CD4-positive, alpha-beta T cell (primary cell): Measurements from ENCODE around the gene NUAK1. TPM values are rescaled to one million over a fixed set of nuclear protein-coding genes. Genes with fewer than 3 reads are reported as not detected.

Experiments used
- ATAC-seq: fragments of 200-7000 bp; cut with Tn5 transposase; one replicate; pipeline ENCODE4 v1.10.0; 2022; ENCODE audit warnings: mild to moderate bottlenecking; ENCODE audit not compliant: poor library complexity
- CTCF ChIA-PET: fragments of 350-600 bp; sonication (Branson Sonifier 250); formaldehyde crosslinking; loops from one replicate; lab custom pipeline; 2021; ENCODE audit warnings: antibody characterized with exemption, inconsistent platforms; lab: Charles Lee
- POLR2A ChIA-PET: fragments of 350-600 bp; sonication (Branson Sonifier 250); formaldehyde crosslinking; loops from one replicate; lab custom pipeline; 2021; ENCODE audit warnings: antibody characterized with exemption, inconsistent platforms; lab: Charles Lee
- DNase-seq, 14 experiments: peaks; one replicate each; pipeline ENCODE4 v3.0.0-alpha.2; 2013 to 2020; ENCODE audit warnings: mixed read lengths in 2 of 14
- H3K27ac ChIP-seq, 2 donors: one replicate each; pipeline versions ENCODE4 v1.5.1 to v1.7.0; 2013; ENCODE audit warnings: low read length in 2 of 2, low read depth in 1 of 2, mild to moderate bottlenecking in 1 of 2
- H3K27me3 ChIP-seq, 2 experiments: 1 replicate in 1 of 2; 2 replicates in 1 of 2; pipeline versions ENCODE4 v1.6.1 to v1.7.0; 2013; ENCODE audit warnings: low read length in 2 of 2, control low read depth in 1 of 2, mild to moderate bottlenecking in 1 of 2, moderate library complexity in 1 of 2; ENCODE audit not compliant: insufficient read depth in 2 of 2, control insufficient read depth in 1 of 2
- H3K36me3 ChIP-seq: one replicate; pipeline ENCODE4 v1.6.1; 2013; ENCODE audit warnings: low read length, control low read depth; ENCODE audit not compliant: insufficient read depth
- H3K4me1 ChIP-seq: one replicate; pipeline ENCODE4 v1.6.1; 2013; ENCODE audit warnings: low read length, control low read depth; ENCODE audit not compliant: insufficient read depth
- H3K4me3 ChIP-seq: one replicate; pipeline ENCODE4 v1.5.1; 2013; ENCODE audit warnings: mild to moderate bottlenecking, low read length, moderate library complexity
- H3K9me3 ChIP-seq, 2 experiments: 1 replicate in 1 of 2; 2 replicates in 1 of 2; pipeline versions ENCODE4 v1.6.1 to v1.7.0; 2013; ENCODE audit warnings: low read length in 2 of 2, mild to moderate bottlenecking in 2 of 2, control low read depth in 1 of 2, moderate library complexity in 1 of 2; ENCODE audit not compliant: control insufficient read depth in 1 of 2, insufficient read depth in 1 of 2
- H3K27ac Mint-ChIP-seq: one replicate; pipeline ENCODE4 v1.8.0; 2020; ENCODE audit warnings: mixed read lengths
- H3K27me3 Mint-ChIP-seq: one replicate; pipeline ENCODE4 v1.8.0; 2021; ENCODE audit warnings: mixed read lengths
- H3K36me3 Mint-ChIP-seq: one replicate; pipeline ENCODE4 v1.8.0; 2021; ENCODE audit warnings: low read depth, mixed read lengths
- H3K4me1 Mint-ChIP-seq: one replicate; pipeline ENCODE4 v1.8.0; 2021; ENCODE audit warnings: low read depth, mixed read lengths
- H3K4me3 Mint-ChIP-seq: one replicate; pipeline ENCODE4 v1.8.0; 2020; ENCODE audit warnings: mild to moderate bottlenecking, mixed read lengths
- H3K9me3 Mint-ChIP-seq: one replicate; pipeline ENCODE4 v1.8.0; 2020; ENCODE audit warnings: mixed read lengths
- intact Hi-C, 2 experiments: fragments of 100-400 bp; cut with DNase I in 1 of 2; cut with micrococcal nuclease in 1 of 2; formaldehyde crosslinking; loops; one replicate each; pipeline versions ENCODE4 v1.15.1 to v1.9.0; 2023 to 2025; cut with DNase I, micrococcal nuclease
- total RNA-seq, 174 experiments: library from RNA in 2 of 174; stranded (reverse) in 2 of 174; gene quantifications; one replicate each; pipeline ENCODE4 v1.2.3 and lab custom pipeline; 2021 to 2026
- TF ChIP-seq, protein P1 (sequence below): fragments of 200-600 bp; IDR thresholded peaks from one replicate; pipeline ENCODE4 v1.8.0; 2022; ENCODE audit warnings: antibody characterized with exemption, mild to moderate bottlenecking

Gene NUAK1
- total RNA-seq, 2 experiments from 2014 or later = 0.16 TPM; not detected in 1

- no peaks in the 10 kb centered on the region for H3K36me3 Mint-ChIP-seq
- H3K4me3 ChIP-seq = no peak overlapping the region
- H3K4me3 Mint-ChIP-seq = no peak overlapping the region
- no peaks in the 10 kb centered on the region for H3K4me1 Mint-ChIP-seq
- H3K9me3 ChIP-seq = no peaks in the 10 kb centered on the region
- H3K27ac Mint-ChIP-seq = no peak overlapping the region
- H3K9me3 Mint-ChIP-seq = no peaks in the 10 kb centered on the region
- TF ChIP-seq, protein P1, sequence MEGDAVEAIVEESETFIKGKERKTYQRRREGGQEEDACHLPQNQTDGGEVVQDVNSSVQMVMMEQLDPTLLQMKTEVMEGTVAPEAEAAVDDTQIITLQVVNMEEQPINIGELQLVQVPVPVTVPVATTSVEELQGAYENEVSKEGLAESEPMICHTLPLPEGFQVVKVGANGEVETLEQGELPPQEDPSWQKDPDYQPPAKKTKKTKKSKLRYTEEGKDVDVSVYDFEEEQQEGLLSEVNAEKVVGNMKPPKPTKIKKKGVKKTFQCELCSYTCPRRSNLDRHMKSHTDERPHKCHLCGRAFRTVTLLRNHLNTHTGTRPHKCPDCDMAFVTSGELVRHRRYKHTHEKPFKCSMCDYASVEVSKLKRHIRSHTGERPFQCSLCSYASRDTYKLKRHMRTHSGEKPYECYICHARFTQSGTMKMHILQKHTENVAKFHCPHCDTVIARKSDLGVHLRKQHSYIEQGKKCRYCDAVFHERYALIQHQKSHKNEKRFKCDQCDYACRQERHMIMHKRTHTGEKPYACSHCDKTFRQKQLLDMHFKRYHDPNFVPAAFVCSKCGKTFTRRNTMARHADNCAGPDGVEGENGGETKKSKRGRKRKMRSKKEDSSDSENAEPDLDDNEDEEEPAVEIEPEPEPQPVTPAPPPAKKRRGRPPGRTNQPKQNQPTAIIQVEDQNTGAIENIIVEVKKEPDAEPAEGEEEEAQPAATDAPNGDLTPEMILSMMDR = no peak
- ATAC-seq = no peak
- no peak overlapping the region for H3K27ac ChIP-seq
- H3K27me3 Mint-ChIP-seq = peaks cover 59% of the 10 kb centered on the region
- H3K36me3 ChIP-seq = no peaks in the 10 kb centered on the region
- H3K27me3 ChIP-seq = peaks cover 6 to 13% of the 10 kb centered on the region in 2 experiments
- POLR2A ChIA-PET = no interaction called here
- DNase-seq = no peak
- no peaks in the 10 kb centered on the region for H3K4me1 ChIP-seq
- CTCF ChIA-PET = no interaction called here
- intact Hi-C loops = no loop called here
These were observed 9.2 kb upstream of the NUAK1 start for GRCh38 chr12:106147956-106148355.

- no peaks in the 10 kb centered on the region for H3K36me3 ChIP-seq
- DNase-seq (no peak), ATAC-seq (no peak)
- POLR2A ChIA-PET = no interaction called here
- TF ChIP-seq, protein P1 = no peak
- intact Hi-C loops = no loop called here
- no peaks in the 10 kb centered on the region for H3K4me1 ChIP-seq
- no peak overlapping the region for H3K27ac ChIP-seq
- CTCF ChIA-PET = no interaction called here
- no peaks in the 10 kb centered on the region for H3K36me3 Mint-ChIP-seq
- H3K27me3 ChIP-seq = peaks cover 6 to 13% of the 10 kb centered on the region in 2 experiments
- no peak overlapping the region for H3K4me3 Mint-ChIP-seq
- H3K9me3 ChIP-seq = no peaks in the 10 kb centered on the region
- peaks cover 69% of the 10 kb centered on the region for H3K27me3 Mint-ChIP-seq
- H3K27ac Mint-ChIP-seq = no peak overlapping the region
- H3K4me1 Mint-ChIP-seq = no peaks in the 10 kb centered on the region
- no peaks in the 10 kb centered on the region for H3K9me3 Mint-ChIP-seq
- H3K4me3 ChIP-seq = no peak overlapping the region
These were observed 8.2 kb upstream of the NUAK1 start for GRCh38 chr12:106146987-106147386.

- TF ChIP-seq, protein P1 = no peak
- Mint-ChIP-seq H3K36me3 (no peaks in the 10 kb centered on the region), H3K4me1 (no peaks in the 10 kb centered on the region), H3K27ac (no peak overlapping the region), H3K4me3 (no peak overlapping the region), H3K9me3 (no peaks in the 10 kb centered on the region), H3K27me3 (peaks cover 75% of the 10 kb centered on the region)
- CTCF ChIA-PET = no interaction called here
- POLR2A ChIA-PET = no interaction called here
- Histone ChIP-seq H3K4me3 (no peak overlapping the region), H3K36me3 (no peaks in the 10 kb centered on the region), H3K4me1 (no peaks in the 10 kb centered on the region), H3K9me3 (no peaks in the 10 kb centered on the region), H3K27me3 (peaks cover 14 to 17% of the 10 kb centered on the region in 2 experiments), H3K27ac (no peak overlapping the region)
- intact Hi-C loops = no loop called here
- DNase-seq (no peak), ATAC-seq (no peak)
These were observed 7.0 kb upstream of the NUAK1 start for GRCh38 chr12:106145539-106146447.
